T-helper 1 cell treated with Interleukin-12 subunit alpha and Interleukin-12 subunit beta and Interleukin-4 antibody, amounts not matched to agents 30 μg/mL and 1 μg/mL, for 36 hours (primary cell): ENCODE measurements around the gene SHISA7.

Source experiments
- H3K27ac Mint-ChIP-seq: one replicate; pipeline ENCODE4 v1.8.0; 2021; ENCODE audit warnings: mild to moderate bottlenecking, mixed read lengths
- H3K27me3 Mint-ChIP-seq: one replicate; pipeline ENCODE4 v1.8.0; 2021; ENCODE audit warnings: low read depth, mixed read lengths
- H3K36me3 Mint-ChIP-seq: one replicate; pipeline ENCODE4 v1.8.0; 2021; ENCODE audit warnings: low read depth, mixed read lengths
- H3K4me1 Mint-ChIP-seq: one replicate; pipeline ENCODE4 v1.8.0; 2021; ENCODE audit warnings: low read depth, mixed read lengths
- H3K4me3 Mint-ChIP-seq: one replicate; pipeline ENCODE4 v1.8.0; 2021; ENCODE audit warnings: mild to moderate bottlenecking, moderate library complexity, mixed read lengths
- H3K9me3 Mint-ChIP-seq: one replicate; pipeline ENCODE4 v1.8.0; 2021; ENCODE audit warnings: mixed read lengths

SHISA7 gene

DNA sequence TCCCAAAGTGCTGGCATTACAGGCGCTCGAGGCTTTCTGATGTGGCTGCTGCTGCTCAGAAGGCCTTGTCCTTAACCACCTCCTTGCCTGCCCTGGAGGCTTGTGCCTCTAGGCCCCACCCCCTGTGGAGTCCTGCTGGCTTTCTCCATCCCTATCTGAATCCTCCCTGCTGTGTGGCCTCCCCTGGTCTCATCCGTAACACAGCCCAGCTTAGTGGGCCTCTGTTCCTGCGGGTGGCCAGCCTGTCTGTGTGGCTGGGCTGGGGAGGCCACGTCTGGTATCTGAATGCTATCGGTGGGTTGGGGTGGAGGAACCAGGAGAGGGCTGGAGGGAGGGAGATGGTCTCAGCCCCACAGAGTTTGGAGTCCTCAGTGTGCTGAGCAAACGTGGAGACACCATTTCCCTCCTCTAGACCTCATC lies 52.6 kb downstream of the SHISA7 start:
- peaks cover 16% of the 10 kb centered on the region for H3K4me1 Mint-ChIP-seq
- H3K27ac Mint-ChIP-seq = no peak overlapping the region
- H3K27me3 Mint-ChIP-seq = no peaks in the 10 kb centered on the region
- no peaks in the 10 kb centered on the region for H3K9me3 Mint-ChIP-seq
- H3K4me3 Mint-ChIP-seq = no peak overlapping the region
- peaks cover 44% of the 10 kb centered on the region for H3K36me3 Mint-ChIP-seq

DNA sequence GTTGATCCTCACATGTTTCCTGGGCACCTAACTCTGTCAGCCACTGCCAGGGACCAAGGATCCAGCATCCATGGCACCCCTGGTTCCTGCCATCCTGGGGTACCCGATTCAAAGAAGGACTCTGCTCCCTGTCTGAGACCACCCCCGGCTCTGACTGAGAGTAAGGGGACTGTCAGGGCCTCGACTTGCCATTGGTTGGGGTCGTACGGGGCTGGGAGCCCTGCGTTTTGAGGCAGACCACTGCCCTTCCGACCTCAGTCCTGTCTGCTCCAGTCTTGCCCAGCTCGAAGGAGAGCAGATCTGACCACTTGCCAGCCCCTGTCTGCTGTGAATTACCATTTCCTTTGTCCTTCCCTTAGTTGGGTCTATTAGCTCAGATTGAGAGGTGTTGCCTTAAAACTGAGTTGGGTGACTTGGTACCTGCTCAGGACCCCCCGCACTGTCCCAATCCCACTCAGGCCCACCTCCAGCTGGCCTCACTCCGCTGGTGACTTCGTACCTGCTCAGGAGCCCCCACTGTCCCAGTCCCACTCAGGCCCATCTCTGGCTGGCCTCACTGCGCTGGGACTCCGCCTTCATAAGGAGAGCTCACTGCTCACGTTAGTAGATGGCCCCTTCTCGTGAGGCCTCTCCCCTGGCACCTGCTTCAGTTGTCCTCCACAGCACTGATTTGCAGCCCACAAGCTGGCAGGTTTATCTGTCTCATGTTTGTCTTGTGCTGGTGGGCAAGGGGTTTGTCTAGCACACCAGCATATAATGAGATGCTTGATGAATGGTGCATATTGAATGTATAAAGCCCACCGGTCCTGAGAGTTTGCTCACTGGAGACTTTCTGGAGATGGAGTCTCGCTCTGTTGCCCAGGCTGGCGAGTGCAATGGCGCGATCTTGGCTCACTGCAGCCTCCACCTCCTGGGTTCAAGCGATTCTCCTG lies 53.4 kb downstream of the SHISA7 start:
- no peaks in the 10 kb centered on the region for H3K9me3 Mint-ChIP-seq
- peak overlapping the region; percentile 14 for H3K4me3 Mint-ChIP-seq
- H3K27me3 Mint-ChIP-seq = no peaks in the 10 kb centered on the region
- peaks cover 20% of the 10 kb centered on the region for H3K4me1 Mint-ChIP-seq
- H3K36me3 Mint-ChIP-seq = peaks cover 44% of the 10 kb centered on the region
- H3K27ac Mint-ChIP-seq = no peak overlapping the region

DNA sequence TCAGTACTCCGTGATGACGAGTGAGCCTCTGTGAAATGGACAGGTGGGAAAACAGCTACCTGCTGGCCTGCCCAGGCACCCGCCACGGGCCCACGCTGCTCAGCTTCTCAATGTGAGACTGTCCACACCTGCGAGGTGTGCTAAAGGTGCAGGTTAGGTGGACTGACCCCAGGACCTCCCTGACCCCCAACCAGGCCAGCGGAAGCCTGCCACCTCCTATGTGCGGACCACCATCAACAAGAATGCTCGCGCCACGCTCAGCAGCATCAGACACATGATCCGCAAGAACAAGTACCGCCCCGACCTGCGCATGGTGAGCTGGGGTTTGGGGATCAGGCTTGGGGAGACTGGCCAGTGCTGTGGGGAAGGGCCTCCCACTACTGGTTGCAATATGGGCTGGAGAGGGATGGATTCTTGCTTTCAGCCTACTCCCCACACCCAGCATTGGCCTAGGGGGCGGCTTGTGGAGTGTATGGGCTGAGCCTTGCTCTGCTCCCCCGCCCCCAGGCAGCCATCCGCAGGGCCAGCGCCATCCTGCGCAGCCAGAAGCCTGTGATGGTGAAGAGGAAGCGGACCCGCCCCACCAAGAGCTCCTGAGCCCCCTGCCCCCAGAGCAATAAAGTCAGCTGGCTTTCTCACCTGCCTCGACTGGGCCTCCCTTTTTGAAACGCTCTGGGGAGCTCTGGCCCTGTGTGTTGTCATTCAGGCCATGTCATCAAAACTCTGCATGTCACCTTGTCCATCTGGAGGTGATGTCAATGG lies 55.2 kb downstream of the SHISA7 start:
- Mint-ChIP-seq H3K4me3 (peak overlapping the region; percentile 98), H3K27ac (no peak overlapping the region), H3K27me3 (no peaks in the 10 kb centered on the region), H3K36me3 (peaks cover 44% of the 10 kb centered on the region), H3K9me3 (no peaks in the 10 kb centered on the region), H3K4me1 (peaks cover 29% of the 10 kb centered on the region)

DNA sequence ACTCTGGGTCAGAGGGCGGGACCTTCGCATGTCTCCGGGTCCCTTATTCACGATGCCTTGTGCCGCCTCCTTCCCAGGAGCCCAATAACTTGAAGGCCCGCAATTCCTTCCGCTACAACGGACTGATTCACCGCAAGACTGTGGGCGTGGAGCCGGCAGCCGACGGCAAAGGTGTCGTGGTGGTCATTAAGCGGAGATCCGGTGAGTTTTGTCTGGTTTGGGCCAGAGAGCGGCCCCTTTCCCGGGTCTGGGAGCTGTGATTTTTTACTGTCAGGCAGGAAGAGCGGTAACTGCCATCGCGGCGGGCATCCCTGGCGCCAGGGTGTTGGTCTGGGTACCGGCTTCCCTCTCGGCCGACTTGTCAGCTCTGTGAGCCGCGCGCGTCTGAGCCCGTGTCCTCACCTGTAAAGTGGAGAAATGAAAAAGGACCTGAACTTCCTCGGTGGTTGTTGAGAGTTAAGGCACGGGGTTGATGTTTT lies 56.6 kb downstream of the SHISA7 start:
- peak overlapping the region; percentile 98 for H3K4me3 Mint-ChIP-seq
- H3K27ac Mint-ChIP-seq = peak overlapping the region; percentile 98

DNA sequence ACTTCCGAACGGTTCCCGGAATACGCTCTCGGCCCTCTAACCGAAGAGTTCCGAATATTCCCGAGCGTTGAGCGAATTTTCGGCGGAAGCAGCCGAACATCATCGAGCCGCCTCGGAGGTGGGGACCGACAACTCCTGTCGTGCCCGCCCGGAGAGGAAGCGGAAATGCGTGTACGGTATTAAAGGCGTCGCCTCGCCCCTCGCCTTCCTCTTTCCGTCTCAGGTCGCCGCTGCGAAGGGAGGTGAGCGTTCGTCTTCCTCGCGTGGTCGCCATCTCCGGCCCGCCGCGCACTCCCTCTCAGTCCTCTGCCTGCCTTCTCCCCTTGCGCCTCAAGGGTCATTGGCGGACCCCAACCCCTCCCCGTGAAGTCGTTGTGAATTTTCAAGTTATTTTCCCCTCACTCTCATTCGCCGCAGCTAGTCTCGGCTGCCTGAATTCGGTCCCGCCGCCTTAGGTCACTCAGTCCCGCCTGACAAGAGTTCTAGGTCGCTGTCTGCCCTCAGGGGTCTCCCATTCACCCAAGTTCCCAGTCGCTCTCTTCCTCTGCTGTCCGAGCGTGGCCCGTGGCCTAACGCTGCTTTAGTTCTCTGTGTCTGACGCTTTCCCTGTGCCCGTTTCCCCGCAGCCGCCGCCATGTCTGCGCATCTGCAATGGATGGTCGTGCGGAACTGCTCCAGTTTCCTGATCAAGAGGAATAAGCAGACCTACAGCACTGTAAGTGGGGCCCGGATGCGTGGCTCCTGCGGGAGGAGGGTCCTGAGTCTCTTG lies 57.2 kb downstream of the SHISA7 start, which contains the start of gene RPL28:
RPL28 (plus strand) TSS at position 209 of the 769 bp plus-strand sequence; CDS start at position 635, 426 bp downstream.
- peak within 1 kb of the TSS; percentile 98 for H3K27ac Mint-ChIP-seq
- H3K4me3 Mint-ChIP-seq = peak within 1 kb of the TSS; percentile 98
- no peaks in the 10 kb centered on the region for H3K27me3 Mint-ChIP-seq
- peaks cover 52% of the 10 kb centered on the region for H3K36me3 Mint-ChIP-seq
- peaks cover 42% of the 10 kb centered on the region for H3K4me1 Mint-ChIP-seq
- H3K9me3 Mint-ChIP-seq = no peaks in the 10 kb centered on the region

More for the DNA sequence above, 56.6 kb downstream of the SHISA7 start:
- Mint-ChIP-seq H3K9me3 (no peaks in the 10 kb centered on the region), H3K4me1 (peaks cover 40% of the 10 kb centered on the region), H3K36me3 (peaks cover 50% of the 10 kb centered on the region), H3K27me3 (no peaks in the 10 kb centered on the region)

DNA sequence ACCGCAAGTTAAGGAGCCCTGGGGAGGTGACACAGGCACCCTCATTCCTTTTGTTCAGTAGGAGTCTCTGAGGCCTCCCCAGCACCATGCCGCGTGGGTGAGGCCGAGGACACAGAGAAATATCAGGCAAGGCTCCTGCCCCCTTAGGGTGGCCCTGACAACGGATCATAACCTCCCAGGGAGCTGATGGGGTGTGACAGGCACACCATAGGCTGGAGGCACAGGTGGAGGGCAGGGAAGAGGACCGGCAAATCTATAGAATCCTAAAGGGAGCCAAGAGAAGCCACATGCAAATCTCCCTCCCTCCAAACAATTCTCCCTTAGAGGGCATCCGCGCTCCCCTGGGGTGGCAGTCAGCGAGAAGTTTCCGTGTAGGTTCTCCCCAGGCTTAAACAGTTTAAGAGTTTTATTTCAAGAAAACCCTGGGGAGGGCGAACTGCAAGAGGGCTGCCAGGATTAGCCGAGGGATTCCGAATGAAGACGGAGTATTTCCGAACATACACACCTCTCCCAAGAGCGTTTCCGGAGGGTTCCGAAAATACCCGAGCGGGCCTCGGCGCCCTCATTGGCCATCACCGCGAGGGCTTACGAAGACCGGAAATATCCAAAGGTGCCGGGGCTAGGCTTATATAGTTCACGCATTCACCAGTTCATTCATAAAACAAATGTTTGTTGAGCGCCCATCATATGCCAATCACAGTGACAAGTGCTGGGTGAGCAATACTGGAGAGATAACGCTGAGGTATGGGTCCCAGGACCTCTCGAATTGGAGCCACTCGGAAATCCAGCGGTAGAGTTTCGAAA lies 58.0 kb downstream of the SHISA7 start:
- H3K9me3 Mint-ChIP-seq = no peaks in the 10 kb centered on the region
- H3K4me1 Mint-ChIP-seq = peaks cover 42% of the 10 kb centered on the region
- H3K27me3 Mint-ChIP-seq = no peaks in the 10 kb centered on the region
- peaks cover 48% of the 10 kb centered on the region for H3K36me3 Mint-ChIP-seq
- H3K4me3 Mint-ChIP-seq = peak overlapping the region; percentile 98
- peak overlapping the region; percentile 98 for H3K27ac Mint-ChIP-seq

DNA sequence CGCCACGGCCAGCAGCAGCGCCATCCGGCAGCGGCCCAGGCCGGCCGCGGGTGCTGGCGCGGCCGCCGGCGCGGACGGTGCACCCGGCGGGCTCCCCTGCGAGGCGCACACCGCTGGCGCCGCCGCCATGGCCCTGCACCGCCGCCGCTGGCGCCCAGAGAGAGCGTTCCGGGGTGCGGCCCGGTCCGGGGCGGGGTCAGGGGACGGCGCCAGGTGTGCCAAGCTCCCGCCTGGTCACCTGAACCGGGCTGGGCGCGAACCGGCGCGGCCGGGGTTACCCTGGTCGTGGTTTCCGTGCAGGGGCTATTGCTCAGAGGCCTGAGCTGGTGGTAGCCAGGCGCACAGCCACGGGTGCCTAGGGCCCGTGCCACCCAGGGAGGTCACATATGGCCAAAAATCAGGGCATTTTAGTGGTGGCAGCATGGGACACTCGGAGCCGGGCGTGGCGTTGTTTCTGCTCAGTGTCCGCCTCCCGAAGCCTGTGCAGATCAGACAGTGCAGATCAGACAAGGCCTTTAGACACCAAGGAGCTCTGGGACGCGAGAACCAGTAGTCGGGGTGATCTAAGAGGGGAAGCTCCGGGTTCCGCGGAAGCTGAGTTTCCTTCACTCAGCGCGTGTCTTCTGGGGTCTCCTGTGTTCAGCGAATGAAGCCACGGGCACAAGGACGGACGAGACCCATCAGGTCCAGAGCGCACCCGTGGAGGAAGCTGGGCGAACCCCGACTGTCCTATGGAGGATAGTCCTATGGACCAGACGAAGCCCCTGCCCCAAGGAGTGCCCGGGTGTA lies 58.8 kb downstream of the SHISA7 start, which contains the start of gene TMEM238:
TMEM238 (minus strand) TSS at position 162 of the 789 bp plus-strand sequence; CDS start at position 129, 33 bp downstream.
- peak within 1 kb of the TSS; percentile 98 for H3K4me3 Mint-ChIP-seq
- peak within 1 kb of the TSS; percentile 98 for H3K27ac Mint-ChIP-seq
- H3K4me1 Mint-ChIP-seq = peaks cover 39% of the 10 kb centered on the region
- H3K9me3 Mint-ChIP-seq = no peaks in the 10 kb centered on the region
- H3K36me3 Mint-ChIP-seq = peaks cover 42% of the 10 kb centered on the region
- no peaks in the 10 kb centered on the region for H3K27me3 Mint-ChIP-seq

DNA sequence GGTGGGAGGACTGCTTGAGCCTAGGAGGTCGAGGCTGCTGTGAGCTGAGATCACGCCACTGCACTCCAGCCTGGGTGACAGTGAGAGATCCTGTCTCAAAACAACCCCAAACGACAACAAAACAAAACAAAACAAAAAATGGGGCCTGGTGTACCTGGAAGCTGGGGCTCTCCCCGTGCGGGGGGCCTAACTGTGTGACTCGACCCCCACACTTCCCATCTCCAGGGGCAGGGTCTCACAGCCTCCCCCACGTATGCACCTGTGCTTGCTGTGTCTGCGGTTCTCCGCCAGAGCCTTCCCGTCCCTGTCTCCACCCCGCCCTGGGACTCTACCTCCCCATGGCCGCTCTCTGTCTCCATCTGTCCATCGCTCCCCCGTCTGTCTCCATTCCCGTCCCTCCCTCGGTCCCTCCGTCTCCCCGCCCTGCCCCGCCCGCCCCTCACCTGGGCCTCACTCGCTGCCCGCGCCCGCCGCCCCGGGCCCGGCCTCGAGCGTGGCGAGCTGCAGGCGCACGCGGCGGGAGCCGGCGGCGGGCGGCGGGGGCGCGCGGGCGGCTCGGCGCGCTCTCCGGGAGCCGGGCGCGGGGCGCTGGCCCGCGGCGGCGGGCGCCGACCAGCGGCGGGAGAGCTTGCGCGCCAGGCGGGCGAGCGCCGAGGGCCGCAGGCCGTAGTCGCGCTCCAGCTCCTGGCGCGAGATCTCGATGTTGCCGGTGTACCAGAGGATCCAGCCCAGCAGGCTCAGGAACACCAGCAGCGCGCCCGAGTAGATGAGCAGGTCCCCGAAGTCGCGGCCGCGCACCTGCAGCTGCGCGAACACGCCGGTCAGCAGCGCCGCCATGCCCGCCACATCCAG lies 59.6 kb downstream of the SHISA7 start:
- Mint-ChIP-seq H3K27ac (peak overlapping the region; percentile 89), H3K36me3 (peaks cover 36% of the 10 kb centered on the region), H3K27me3 (no peaks in the 10 kb centered on the region), H3K4me3 (peak overlapping the region; percentile 88), H3K4me1 (peaks cover 38% of the 10 kb centered on the region), H3K9me3 (no peaks in the 10 kb centered on the region)

DNA sequence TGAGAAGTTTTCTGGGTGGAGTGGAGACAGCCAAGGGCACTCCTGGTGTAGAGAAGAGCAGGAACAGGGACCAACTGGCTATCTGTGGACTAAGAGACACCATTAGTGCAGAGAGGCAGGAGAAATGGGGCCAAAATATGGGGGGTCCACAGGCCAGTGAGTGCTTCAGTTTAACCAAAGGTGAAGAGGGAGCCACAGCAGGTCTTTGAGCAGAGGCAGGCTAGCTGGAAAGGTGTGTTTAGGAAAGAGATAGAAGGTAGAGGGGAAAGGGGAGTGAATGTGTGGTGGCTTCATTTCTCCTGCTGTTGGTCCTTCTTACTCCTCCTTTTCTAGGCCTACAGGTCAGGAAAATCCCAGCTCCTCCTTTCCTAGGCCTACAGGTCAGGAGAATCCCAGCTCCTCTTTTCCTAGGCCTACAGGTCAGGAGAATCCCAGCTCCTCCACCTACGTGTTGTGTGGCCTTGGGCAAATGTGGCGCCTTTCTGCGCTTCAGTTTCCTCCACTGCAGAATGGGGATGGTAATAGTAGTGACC lies 60.5 kb downstream of the SHISA7 start:
- H3K36me3 Mint-ChIP-seq = peaks cover 27% of the 10 kb centered on the region
- H3K27me3 Mint-ChIP-seq = no peaks in the 10 kb centered on the region
- no peaks in the 10 kb centered on the region for H3K9me3 Mint-ChIP-seq
- H3K4me1 Mint-ChIP-seq = peaks cover 38% of the 10 kb centered on the region
- H3K4me3 Mint-ChIP-seq = peak overlapping the region; percentile 88
- peak overlapping the region; percentile 89 for H3K27ac Mint-ChIP-seq

DNA sequence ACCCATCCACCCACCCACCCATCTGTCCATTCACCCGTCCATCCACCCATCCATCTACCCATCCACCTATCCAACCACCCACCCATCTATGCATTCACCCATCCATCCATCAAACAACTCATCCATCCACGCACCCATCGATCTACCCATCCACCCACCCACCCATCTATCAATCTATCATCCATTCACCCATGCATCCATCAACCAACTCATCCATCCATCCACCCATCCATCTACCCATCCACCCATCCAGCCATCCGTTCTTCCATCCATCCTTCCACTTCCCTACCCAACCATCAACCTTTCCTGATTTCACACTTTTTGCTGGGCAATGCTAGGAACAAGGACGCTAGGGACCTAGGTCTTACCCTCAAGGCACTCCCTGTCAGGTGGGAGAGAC lies 61.1 kb downstream of the SHISA7 start:
- no peak overlapping the region for H3K27ac Mint-ChIP-seq
- H3K9me3 Mint-ChIP-seq = no peaks in the 10 kb centered on the region
- H3K4me3 Mint-ChIP-seq = peak overlapping the region; percentile 55
- H3K27me3 Mint-ChIP-seq = no peaks in the 10 kb centered on the region
- H3K36me3 Mint-ChIP-seq = peaks cover 21% of the 10 kb centered on the region
- H3K4me1 Mint-ChIP-seq = peaks cover 34% of the 10 kb centered on the region

DNA sequence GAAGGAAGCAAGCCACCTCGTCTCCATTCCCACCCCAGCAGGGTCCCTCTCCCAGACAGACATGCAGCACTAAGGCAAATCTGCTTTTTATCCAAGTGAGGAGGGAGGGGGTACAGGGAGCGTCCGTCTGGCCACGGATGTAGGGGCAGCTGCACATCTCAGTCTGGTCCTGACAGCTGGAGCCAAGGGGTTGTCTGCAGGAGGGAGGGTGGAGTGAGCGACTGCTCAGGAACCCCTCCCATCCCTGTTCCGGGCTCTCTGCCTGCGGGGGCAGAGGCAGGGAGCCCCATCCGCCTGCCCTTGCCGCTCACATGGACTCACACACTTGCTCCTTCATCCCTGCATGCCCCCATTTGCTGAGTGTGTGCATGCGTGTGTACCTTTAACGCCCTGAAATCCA lies 63.9 kb downstream of the SHISA7 start:
- H3K27me3 Mint-ChIP-seq = peaks cover 8% of the 10 kb centered on the region
- no peaks in the 10 kb centered on the region for H3K9me3 Mint-ChIP-seq
- no peak overlapping the region for H3K4me3 Mint-ChIP-seq
- peaks cover 21% of the 10 kb centered on the region for H3K4me1 Mint-ChIP-seq
- H3K27ac Mint-ChIP-seq = no peak overlapping the region
- peaks cover 9% of the 10 kb centered on the region for H3K36me3 Mint-ChIP-seq
